ENCODE results near the gene DIS3L.
"Not testable (repeated sequence)": the region's sequence is repeated elsewhere in the genome, so short reads cannot be mapped to it uniquely, and the experiment has no call there.

Gene DIS3L

GRCh38 chr15:66374179-66374578 lies 80.8 kb downstream of the DIS3L start:
- Histone ChIP-seq H3K4me3 (ENCODE audit: low read depth, low read length) (no peak overlapping the region), H3K27ac (no peak overlapping the region), H2AFZ (no peak overlapping the region), H3K9ac (no peak overlapping the region), H3K79me2 (no peaks in the 10 kb centered on the region), H3K9me3 (ENCODE audit: control insufficient read depth, low read length) (no peaks in the 10 kb centered on the region), H3K4me2 (ENCODE audit: low read length) (no peak overlapping the region), H3K4me1 (no peaks in the 10 kb centered on the region), H3K36me3 (ENCODE audit: control insufficient read depth, insufficient read depth, low read length) (no peaks in the 10 kb centered on the region), H3K27me3 (ENCODE audit: control insufficient read depth, insufficient read depth, low read length) (no peaks in the 10 kb centered on the region)
- TF ChIP-seq, protein P1, sequence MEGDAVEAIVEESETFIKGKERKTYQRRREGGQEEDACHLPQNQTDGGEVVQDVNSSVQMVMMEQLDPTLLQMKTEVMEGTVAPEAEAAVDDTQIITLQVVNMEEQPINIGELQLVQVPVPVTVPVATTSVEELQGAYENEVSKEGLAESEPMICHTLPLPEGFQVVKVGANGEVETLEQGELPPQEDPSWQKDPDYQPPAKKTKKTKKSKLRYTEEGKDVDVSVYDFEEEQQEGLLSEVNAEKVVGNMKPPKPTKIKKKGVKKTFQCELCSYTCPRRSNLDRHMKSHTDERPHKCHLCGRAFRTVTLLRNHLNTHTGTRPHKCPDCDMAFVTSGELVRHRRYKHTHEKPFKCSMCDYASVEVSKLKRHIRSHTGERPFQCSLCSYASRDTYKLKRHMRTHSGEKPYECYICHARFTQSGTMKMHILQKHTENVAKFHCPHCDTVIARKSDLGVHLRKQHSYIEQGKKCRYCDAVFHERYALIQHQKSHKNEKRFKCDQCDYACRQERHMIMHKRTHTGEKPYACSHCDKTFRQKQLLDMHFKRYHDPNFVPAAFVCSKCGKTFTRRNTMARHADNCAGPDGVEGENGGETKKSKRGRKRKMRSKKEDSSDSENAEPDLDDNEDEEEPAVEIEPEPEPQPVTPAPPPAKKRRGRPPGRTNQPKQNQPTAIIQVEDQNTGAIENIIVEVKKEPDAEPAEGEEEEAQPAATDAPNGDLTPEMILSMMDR (IDR thresholded peaks at IDR 0.05): no peak

DNA sequence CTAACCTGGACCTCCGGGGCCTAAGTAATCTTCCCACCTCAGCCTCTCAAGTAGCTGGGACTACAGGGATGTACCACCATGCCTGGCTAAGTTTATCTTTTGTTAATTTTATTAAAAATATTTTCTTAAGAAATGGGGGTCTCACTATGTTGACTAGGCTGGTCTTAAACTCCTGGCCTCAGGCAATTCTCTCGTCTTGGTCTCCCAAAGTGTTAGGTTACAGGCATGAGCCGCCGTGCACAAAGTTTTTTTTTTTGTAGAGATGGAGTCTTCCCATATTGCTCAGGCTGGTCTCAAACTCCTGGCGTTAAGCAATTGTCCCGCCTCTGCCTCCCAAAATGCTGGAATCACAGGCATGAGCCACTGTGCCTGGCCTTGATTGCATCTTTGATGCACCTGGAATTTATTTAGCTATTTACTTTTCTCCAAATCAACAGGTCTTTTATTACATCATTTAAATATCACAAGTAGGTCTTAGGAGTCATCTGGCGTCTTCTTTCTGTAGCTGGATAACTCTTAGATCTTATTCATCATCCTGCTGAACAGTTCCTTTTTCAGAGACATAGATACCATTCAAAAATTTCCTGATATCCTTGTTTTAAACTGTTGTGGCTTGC lies 85.6 kb downstream of the DIS3L start:
- H3K4me1 ChIP-seq: no peaks in the 10 kb centered on the region
- TF ChIP-seq, protein P1 (IDR thresholded peaks at IDR 0.05): no peak
- no peak overlapping the region for H3K9ac ChIP-seq

GRCh38 chr15:66381376-66381775 lies 88.0 kb downstream of the DIS3L start:
- not testable (repeated sequence) for H3K4me1 ChIP-seq; H3K36me3 ChIP-seq (ENCODE audit: control insufficient read depth, insufficient read depth, low read length); H3K9ac ChIP-seq; H3K27me3 ChIP-seq (ENCODE audit: control insufficient read depth, insufficient read depth, low read length); H3K4me2 ChIP-seq (ENCODE audit: low read length); H3K4me3 ChIP-seq (ENCODE audit: low read depth, low read length); H3K9me3 ChIP-seq (ENCODE audit: control insufficient read depth, low read length); H2AFZ ChIP-seq; H3K27ac ChIP-seq; H3K79me2 ChIP-seq

More for the DNA sequence above, 85.6 kb downstream of the DIS3L start:
- Histone ChIP-seq H3K9me3 (ENCODE audit: control insufficient read depth, low read length) (no peaks in the 10 kb centered on the region), H3K36me3 (ENCODE audit: control insufficient read depth, insufficient read depth, low read length) (no peaks in the 10 kb centered on the region), H3K27me3 (ENCODE audit: control insufficient read depth, insufficient read depth, low read length) (no peaks in the 10 kb centered on the region), H2AFZ (no peak overlapping the region), H3K4me2 (ENCODE audit: low read length) (no peak overlapping the region), H3K79me2 (no peaks in the 10 kb centered on the region), H3K27ac (no peak overlapping the region), H3K4me3 (ENCODE audit: low read depth, low read length) (no peak overlapping the region)

Data from parathyroid adenoma (tissue), 2 donors.